ENCODE results near the gene CXCR3. TPM values are rescaled to one million over a fixed set of nuclear protein-coding genes. Genes with fewer than 3 reads are reported as not detected.

Gene CXCR3
- total RNA-seq, 1 donor from 2014 or later, result not detected

Other genes with a start within 250 kb of the CXCR3 start
- gene OGT, start 85.4 kb downstream of the CXCR3 start, total RNA-seq (ENCODE audit: insufficient read depth, low replicate concordance), result 85.0 TPM
- 0.96 TPM for gene GCNA, start 40.1 kb downstream of the CXCR3 start, total RNA-seq (ENCODE audit: insufficient read depth, low replicate concordance)
- gene CXorf49, start 99.8 kb upstream of the CXCR3 start, total RNA-seq (ENCODE audit: insufficient read depth, low replicate concordance), result not detected
- not detected for gene CXorf49B, start 144.8 kb upstream of the CXCR3 start, total RNA-seq (ENCODE audit: insufficient read depth, low replicate concordance)